8988T (cell line): Measurements from ENCODE around the gene FBXW4.
A peak's percentile ranks its signal among the peaks of the same experiment; 100 is the strongest.

Experiments used
- DNase-seq: peaks from one replicate; pipeline ENCODE4 v3.0.0; 2011

The FBXW4 gene, protein sequence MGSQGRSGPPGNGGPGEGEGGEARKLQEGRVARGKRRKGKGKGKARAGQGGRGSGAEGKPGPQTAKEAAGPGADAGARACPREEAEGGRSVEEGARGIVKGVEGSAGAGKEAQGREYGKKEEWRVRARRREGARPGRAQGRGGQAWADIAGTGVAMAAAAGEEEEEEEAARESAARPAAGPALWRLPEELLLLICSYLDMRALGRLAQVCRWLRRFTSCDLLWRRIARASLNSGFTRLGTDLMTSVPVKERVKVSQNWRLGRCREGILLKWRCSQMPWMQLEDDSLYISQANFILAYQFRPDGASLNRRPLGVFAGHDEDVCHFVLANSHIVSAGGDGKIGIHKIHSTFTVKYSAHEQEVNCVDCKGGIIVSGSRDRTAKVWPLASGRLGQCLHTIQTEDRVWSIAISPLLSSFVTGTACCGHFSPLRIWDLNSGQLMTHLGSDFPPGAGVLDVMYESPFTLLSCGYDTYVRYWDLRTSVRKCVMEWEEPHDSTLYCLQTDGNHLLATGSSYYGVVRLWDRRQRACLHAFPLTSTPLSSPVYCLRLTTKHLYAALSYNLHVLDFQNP

DNA sequence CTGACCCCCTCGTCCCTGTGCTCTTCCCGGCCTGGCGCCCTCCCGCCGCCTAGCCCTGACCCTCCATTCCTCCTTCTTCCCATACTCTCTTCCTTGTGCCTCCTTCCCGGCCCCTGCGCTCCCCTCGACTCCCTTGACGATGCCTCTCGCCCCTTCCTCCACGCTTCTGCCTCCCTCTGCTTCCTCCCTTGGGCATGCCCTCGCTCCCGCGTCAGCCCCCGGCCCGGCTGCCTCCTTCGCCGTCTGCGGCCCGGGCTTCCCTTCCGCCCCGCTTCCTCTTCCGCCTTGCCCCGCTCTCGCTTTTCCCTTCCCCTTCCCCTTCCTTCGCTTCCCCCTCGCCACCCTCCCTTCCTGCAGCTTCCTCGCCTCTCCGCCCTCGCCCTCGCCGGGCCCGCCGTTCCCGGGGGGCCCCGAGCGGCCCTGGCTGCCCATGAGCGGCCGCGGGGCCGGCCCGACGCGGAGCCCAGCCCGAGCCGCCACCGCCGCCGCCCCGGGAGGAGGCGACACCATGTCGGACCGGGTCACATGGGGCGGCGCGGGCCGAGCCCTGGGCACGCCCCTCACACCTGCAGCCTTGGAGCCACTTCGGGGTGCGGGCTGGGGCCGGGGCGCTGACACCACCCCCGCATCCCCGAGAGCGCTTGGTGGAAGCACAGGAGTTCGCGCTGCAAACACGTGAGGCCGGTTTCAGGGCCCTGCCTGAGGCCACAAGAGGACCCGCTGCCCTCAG, at the start of gene FBXW4:
TSS of gene FBXW4 (minus strand) at position 497 of the 730 bp plus-strand sequence. CDS start at position 432, 65 bp downstream.
- DNase-seq = peak; percentile 45

DNA sequence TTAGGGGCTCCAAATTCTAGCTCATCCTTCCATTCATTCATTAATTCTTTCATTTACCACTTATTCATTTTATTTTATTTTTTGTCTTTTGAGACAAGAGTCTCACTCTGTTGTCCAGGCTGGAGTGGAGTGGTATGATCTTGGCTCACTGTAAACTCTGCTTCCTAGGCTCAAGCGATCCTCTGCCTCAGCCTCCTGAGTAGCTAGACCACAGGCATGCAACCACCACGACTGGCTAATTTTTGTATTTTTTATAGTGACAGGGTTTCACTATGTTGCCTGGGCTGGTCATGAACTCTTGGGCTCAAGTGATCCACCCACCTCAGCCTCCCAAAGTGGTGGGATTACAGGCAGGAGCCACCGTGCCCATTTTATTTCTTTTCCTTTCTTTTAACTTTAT, 49.3 kb upstream of the FBXW4 start:
- DNase-seq = no peak

DNA sequence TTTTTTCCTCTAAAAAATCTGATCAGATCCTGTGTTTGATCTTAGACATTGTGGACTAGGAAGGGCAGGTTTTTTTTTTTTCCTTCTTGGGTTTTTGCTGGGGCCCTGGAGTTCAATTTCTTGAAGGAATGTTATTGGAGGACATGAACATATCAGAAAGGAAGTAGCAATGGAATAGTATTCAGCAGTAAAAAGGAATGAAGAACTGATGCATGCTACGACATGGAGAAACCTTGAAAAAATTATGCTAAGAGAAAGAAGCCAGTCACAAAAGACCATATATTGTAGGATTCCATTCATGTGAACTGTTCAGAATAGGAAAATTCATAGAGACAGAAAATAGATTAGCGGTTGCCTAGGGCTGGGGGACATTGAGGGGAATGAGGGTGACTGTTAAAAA, 47.0 kb upstream of the FBXW4 start:
- DNase-seq = no peak

DNA sequence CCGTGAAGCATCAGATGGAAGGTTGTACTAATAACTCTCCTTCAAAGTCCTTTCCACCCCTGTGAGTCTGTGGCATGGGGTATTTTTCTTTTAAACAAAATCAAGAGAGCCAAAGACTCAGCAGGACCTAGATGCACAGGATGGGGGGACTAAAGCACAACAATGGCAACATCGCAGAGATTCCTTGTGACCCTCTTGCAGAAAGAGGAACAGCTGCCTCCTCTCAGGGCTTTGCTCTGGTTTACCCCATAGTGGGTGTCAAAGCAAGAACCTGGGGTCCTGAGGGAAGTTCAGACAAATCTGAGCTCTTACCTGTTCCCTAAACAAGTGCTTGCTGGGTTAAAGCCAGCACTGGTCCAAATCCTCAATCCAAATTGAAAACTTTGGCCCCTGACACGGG, 41.7 kb upstream of the FBXW4 start:
- DNase-seq = no peak

DNA sequence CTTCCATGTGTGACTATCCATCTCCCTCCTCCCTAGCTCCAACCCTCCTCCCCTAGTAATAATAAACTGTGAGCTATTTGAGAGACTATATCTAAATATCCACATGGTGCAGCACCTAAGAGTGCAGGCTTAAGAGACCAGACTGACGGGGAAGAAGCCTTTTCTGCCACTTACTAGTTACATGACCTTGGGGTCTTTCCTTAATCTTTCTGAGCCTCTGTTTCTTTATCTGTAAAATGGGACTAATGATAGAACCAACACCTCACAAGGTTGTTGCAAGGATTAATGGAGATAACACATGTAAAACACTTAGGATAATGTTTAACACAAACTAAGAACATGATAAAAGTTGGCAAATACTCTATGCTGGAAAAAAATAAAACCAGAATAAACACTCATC, 37.1 kb upstream of the FBXW4 start:
- no peak for DNase-seq

DNA sequence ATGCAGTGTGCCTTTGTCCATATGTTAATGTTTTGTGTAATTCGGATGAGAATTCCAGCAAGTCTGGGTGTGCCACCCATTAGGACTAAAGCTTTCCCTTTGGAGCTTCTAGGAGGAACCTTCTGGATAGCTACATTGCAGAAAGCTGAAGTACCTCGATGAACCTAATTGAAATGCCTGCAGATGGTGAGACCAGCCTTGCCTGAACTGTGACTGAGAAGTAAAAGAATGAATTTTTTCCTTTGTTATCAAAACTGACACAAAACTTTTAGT, 31.1 kb upstream of the FBXW4 start:
- DNase-seq = no peak

DNA sequence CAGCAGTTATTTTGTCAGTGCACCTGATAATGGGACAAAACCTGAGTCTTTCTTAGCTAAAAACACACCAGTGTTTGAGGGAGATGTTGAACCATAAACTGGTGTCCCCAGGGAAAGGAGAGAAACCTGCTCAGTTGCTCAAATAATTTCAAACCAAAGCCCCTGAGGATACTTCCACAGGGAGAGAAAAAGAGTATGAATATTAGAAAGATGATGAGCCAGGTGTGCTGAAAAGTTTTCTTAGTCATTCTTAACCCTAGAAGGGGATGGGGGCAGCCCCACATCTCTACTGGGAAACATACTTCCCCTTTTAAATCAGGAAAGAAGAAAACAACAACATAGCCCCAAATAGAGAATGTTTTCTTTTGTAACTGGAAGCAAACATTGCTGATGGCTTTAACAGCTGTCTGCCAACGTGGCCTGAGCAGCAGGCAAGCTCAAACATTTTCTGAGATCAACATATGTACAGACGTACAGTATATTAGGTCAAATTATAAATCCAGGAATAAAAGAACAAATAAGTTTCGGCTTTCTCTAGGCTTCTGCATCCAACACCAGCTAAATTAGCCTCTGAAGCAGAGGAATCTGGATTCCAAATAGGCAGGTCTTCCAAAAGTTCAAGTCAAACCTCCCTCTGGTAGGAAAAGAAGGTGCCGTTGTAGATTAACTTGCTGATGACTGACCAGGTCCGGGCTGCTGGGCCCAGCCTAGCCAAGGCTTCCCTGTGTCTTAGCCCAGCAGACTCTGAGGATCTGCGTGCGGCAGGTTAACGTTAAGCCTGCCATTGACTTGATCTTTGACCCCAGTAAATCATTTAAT, 30.5 kb upstream of the FBXW4 start:
- DNase-seq = no peak

DNA sequence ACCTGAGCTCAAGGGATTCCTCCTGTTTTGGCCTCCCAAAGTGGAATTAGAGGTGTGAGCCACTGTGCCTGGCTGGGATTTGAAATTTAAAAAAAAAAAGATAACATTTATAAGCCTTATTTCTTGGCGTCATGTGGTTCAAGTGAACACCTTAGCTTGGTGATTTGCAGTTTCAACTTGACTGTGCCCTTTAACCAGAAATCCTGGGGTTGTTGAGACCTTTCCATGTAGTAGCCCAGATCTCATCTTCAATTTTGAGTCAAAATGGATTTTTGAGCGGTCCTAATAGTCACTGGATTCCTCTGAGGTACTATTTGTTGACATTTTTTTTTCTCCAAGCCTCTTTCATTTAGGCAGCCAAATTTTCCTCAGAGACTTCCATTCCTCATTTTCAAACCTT, 29.5 kb upstream of the FBXW4 start:
- DNase-seq = no peak

DNA sequence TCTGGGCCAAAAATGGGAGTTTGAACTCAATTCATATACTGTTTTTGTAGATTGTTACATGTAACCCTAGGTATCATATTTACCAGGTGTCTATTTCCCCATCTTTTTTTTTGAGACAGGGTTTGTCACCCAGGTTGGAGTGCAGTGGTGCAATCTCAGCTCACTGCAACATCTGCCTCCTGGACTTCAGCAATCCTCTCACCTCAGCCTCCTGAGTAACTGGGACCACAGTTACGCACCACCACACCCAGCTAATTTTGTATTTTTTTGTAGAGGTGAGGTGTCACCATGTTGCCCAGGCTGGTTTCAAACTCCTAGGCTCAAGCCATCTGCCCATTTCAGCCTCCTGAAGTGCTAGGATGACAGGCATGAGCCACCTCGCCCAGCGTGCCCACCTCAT, 28.2 kb upstream of the FBXW4 start:
- DNase-seq = no peak

DNA sequence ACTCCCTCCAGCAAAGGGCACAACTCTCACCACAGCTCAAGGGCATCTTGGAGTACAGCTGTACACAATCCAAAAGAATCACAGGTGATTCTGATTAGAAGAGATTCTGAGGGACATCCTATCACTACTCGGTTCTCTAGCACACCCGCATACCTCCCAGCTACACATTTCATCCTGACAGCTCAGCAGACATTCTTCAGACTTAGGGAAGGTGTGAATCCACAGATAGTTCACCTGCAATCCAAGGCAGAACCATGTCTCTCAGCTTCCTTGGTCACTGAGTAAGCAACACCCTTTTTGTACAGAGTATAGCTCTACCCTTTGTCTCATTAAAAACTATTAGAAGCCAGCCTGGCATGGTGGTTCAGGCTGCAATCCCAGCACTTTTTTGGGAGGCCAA, 26.8 kb upstream of the FBXW4 start:
- DNase-seq = no peak

DNA sequence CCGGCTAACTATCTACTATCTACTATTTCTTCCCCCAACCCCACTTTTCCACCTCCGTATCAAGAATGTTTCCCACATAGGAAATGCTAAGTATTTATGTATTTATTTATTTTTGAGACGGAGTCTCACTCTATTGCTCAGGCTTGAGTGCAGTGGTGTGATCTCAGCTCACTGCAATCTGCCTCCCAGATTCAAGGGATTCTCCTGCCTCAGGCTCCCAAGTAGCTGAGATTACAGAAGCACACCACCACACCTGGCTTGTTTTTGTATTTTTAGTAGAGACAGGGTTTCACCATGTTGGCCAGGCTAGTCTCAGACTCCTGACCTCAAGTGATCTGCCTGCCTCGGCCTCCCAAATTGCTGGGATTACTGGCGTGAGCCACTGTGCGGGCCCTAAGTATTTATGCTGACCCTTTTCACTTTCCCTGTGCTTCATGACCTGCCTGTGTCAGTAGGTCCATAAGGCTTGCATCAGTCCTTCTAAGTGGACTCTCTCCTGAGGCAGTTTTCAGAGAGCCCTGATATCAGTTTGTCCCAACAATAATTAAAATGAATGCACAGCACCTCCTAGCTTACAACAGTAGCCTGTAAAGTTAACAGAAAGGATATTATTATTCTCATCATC, 25.7 kb upstream of the FBXW4 start:
- DNase-seq = no peak

DNA sequence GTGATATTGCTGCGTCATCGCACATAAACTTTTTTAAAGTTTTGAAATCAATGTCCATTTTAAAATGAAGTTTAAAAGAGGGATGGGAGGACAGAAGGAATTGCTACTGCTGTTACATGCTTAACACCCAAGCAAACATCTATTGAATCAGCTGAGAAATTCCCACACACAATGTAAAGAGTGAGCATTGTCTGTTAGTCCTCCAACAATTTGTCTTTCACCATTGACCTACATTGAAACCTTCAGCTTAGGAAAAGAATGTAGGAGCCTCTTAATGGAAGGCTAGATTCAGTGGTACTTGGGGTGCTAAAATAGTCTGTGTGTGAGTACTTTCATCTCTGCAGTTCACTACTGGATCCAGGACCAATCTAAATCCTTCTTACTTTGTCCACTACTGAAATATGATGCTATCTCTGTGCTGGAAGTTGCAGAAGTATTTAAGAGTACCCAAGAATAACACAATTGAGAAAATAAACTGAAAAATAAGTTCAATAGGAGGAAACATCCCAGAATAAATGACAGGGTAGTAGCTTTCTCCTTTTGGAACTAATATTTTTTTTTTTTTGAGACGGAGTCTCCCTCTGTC, 23.8 kb upstream of the FBXW4 start:
- DNase-seq = no peak

DNA sequence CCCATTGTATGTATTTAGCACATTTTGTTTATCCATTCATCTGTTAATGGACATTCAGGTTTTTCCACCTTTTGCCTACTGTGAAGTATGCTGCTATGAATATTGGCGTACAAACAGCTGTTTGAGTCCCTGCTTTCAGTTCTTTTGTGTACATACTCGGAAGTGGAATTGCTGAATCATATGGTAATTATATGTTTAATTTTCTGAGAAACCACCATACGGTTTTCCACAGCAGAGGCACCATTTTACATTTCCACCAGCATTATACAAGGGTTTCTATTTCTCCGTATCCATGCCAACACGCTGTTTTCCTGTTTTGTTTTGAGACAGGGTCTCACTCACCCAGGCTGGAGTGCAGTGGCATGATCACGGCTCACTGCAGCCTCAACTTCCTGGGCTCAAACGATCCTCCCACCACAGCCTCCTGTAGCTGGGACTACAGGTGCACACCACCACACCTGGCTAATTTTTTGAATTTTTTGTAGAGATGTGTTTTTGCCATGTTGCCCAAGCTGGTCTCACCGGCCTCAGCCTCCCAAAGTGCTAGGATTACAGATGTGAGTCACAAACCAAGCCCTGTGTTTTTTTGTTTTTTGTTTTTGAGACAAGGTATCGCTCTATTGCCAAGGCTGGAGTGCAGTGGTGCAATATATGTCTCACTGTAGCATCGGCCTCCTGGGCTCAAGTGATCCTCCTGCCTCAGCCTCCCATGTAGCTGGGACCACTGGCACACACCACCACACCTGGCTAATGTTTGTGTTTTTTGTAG, 22.1 kb upstream of the FBXW4 start:
- no peak for DNase-seq

DNA sequence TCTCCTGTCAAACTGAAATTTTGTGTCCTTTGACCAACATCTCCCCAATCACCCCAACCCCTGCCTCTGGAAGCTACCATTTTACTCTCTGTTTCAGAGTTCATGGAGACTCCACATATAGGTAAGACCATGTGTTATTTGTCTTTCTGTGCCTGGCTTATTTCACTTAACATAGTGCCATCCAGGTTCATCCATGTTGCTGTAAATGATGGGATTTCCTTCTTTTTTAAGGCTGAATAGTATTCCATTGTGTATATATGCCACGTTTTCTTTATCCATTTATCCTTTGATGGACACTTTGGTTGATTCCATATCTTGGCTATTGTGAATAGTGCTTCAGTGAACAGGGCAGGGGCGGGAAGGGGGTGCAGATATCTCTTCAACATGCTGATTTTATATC, 18.0 kb upstream of the FBXW4 start:
- no peak for DNase-seq

DNA sequence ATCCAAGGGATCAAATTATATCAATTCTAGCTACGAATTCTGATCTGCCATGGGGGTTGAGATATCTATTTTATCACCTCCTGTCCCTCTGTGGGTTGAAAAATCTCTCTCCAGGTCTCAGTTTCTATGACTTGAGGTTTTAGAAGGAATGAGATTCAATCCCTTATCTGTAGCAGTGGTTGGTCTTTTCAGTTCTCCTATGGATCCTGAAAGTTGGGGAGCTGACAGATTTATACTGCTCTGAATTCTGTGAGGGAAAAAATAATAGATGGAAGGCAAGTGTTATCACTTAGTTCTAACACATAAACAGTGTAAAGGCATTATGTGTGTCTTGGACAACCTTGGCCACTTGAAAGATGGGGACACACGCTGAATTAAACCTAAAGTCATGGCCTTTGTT, 15.8 kb upstream of the FBXW4 start:
- no peak for DNase-seq

DNA sequence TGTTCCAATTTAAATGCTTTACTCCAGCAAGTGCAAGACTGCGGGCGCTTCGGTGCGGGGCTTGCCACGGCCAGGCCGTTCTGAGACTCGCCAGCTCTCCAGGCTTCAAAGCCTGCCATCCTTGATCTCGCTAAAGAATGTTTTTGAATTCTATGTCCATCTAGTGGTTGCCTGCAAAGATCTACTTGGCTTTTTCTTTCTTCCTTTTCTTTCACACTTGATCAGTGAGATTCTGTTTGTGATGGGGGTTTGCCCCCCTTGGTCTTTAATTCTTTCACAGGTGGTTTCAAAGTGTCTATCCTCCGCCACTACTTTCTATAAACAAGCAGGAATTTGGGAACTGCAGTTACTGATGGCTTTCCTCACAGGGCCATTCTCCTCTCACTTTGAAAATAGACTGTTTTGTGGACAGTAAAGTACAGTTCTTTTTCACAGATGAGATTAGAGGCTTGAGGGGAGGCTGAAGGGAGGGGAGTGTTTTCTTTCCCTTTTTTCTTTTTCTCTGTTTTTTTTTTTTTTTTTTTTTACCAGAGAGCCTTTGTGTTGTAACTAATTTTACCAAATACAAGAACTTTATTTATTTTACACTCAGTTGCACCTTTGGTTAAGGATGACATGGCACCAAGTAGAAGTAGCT, 15.2 kb upstream of the FBXW4 start:
- no peak for DNase-seq

DNA sequence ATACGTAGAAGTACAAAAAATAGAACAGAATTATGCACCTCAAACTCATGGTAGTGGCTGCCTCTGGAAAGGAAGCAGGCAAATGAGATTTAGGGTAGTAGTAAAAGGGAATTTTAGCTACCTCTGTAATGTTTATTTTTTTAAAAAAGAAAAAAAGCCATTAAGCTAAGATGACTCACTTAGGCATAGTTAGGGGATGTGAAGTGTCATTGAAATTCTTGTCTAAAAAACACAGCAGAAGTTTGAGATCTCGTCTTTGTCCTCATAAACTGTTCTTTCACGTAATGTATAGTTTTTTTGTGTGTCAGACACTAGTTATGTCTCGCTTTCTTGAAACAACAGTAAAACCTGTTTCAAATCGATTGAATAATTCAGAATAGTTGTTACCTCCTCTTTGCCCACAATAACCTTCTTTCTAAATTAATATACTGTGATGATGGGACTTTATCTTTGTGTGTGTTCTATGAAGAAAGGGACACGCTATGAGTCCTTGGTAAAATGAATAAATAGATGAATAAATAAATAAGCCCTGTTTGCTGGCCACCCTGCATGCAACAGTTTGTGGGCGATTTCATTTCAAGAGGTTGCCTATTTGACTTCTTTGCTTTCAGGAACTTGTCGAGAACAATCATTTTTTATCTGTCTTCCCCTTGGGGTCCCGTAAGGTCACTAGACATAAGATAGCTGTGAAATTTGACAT, 14.5 kb upstream of the FBXW4 start:
- DNase-seq = no peak

DNA sequence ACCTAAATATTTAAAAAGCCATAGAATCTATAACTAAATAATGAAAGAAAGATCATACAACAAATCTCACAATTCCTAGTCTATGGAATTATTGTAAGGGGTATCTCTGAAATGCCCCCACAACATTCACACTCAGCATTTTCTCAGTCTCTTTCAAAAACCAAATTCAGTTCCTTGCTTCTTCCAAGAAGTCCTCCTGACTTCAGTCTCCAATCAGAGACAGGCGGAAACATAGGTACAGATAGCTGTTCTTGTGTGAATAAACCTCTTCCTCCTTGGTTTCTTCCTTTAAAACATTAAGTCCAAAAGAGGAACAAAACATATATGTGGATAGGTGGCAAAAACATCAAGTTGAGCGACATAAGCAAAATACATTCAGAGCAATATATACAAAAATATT, 13.9 kb upstream of the FBXW4 start:
- DNase-seq = no peak

DNA sequence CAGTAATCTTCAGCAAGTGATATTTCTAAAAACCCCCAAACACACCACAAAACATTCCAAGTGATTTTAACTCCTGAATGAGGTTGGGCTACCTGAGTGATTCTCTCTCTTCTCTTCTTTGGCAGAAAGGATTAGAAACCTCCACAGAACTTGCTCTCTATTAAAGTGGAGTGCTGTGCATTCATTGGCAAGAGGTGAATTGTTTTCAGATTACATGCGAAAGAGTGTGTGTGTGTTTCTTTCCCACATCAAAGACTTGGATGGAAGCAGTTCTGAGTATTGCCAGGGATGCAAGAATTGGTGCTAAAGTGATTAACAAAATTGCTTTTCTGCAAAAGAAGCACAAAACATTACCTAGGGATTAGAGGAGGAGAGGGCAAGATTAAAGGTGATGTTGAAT, 13.1 kb upstream of the FBXW4 start:
- DNase-seq = no peak

DNA sequence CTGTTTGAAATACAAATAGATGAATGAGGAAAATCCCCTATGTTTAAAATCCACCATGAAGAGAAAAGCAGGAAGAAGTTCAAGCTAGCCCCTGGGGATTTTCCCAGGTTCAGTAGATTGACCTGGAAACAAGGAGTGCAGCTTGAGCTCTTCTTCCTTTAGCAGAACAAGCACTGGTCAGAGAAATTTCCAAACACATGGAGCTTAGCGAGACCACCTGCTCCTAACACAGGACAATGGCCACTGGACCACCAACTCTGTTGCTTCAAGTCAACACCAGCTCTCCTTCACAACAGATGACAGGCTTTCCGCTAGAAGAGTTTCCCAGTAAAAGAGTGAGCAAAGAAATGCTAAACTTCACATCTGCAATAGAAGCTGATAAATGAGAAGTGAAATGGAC, 9.4 kb upstream of the FBXW4 start:
- no peak for DNase-seq

DNA sequence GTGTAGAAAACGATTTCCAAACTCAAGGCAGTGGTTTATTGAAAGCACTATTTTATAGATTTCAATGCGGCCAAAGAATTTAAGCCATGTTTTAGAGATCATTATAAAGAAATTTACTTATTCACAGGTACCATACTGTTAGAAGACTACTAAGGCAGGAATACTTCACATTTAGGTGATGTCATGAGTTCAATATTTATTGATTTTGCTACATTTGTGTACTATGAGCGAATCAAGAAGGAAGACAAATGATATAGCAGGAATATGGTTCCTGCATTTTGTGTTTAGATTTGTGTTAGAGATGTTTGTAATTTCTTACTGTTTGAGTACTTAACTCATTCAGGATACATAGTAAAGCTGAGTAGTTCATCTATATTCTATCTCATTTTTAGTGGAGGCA, 1.7 kb upstream of the FBXW4 start:
- no peak for DNase-seq
